NB4 (cell line): ENCODE results near the gene BCAN.

Experiments used
- DNase-seq: peaks from one replicate; pipeline ENCODE4 v3.0.0; 2010; ENCODE audit warnings: low read depth
- H3K4me3 ChIP-seq: one replicate; pipeline ENCODE4 v1.5.1; 2011; ENCODE audit warnings: mild to moderate bottlenecking, low read depth, low read length, moderate library complexity
- POLR2A ChIP-seq: IDR thresholded peaks from 2 replicates; pipeline ENCODE4 v1.6.1; 2011; ENCODE audit warnings: mild to moderate bottlenecking; ENCODE audit not compliant: insufficient read length; ENCODE audit errors: extremely low read depth

Gene BCAN

GRCh38 chr1:156709031-156709430, 67.1 kb downstream of the BCAN start:
- no peak for DNase-seq
- no peak overlapping the region for H3K4me3 ChIP-seq
- no peak for TF ChIP-seq POLR2A
